Neural cell (in vitro differentiated cells): ENCODE measurements around the gene ACSM3. TPM values are rescaled to one million over a fixed set of nuclear protein-coding genes. Genes with fewer than 3 reads are reported as not detected.

Source experiments
- H2AFZ ChIP-seq: fragments of 200-600, 300-800 bp; sonication (generic), shearing (Covaris generic); 2 replicates; pipeline ENCODE4 v1.6.0; 2014; ENCODE audit warnings: low read depth, mild to moderate bottlenecking, antibody characterized with exemption, low read length, moderate library complexity
- H3F3A ChIP-seq: fragments of 200-600 bp; shearing (Covaris generic); 2 replicates; pipeline ENCODE4 v1.6.1; 2016; ENCODE audit warnings: mild to moderate bottlenecking, moderate library complexity, mixed read lengths, antibody characterized with exemption, low read length; ENCODE audit not compliant: insufficient read depth, poor library complexity, severe bottlenecking
- H3K27ac ChIP-seq: fragments of 200-600, 300-800 bp; sonication (generic), shearing (Covaris generic); 2 replicates; pipeline ENCODE4 v1.5.1; 2014; ENCODE audit warnings: mild to moderate bottlenecking, low read length, moderate library complexity
- H3K27me3 ChIP-seq: fragments of 300-800, 200-600 bp; sonication (generic), shearing (Covaris generic); 2 replicates; pipeline ENCODE4 v1.6.0; 2014; ENCODE audit warnings: mild to moderate bottlenecking, low read depth, low read length, moderate library complexity; ENCODE audit not compliant: insufficient read depth
- H3K36me3 ChIP-seq: fragments of 300-800, 200-600 bp; sonication (generic), shearing (Covaris generic); 2 replicates; pipeline ENCODE4 v1.5.1; 2014; ENCODE audit warnings: mild to moderate bottlenecking, antibody characterized with exemption, low read length, moderate library complexity; ENCODE audit not compliant: insufficient read depth
- H3K4me2 ChIP-seq: fragments of 300-800, 200-600 bp; sonication (generic), shearing (Covaris generic); 2 replicates; pipeline ENCODE4 v1.6.0; 2014; ENCODE audit warnings: mild to moderate bottlenecking, low read length
- H3K4me3 ChIP-seq: fragments of 300-800, 200-600 bp; sonication (generic), shearing (Covaris generic); 2 replicates; pipeline ENCODE4 v1.5.1; 2014; ENCODE audit warnings: mild to moderate bottlenecking, low read length, moderate library complexity
- H3K79me2 ChIP-seq: fragments of 200-600 bp; shearing (Covaris generic); replicated peaks from 2 replicates; pipeline ENCODE4 v1.6.0; 2014; ENCODE audit warnings: mild to moderate bottlenecking, low read length, moderate library complexity; ENCODE audit not compliant: insufficient read depth
- H3K9ac ChIP-seq: fragments of 300-800, 200-600 bp; sonication (generic), shearing (Covaris generic); 2 replicates; pipeline ENCODE4 v1.6.1; 2016; ENCODE audit warnings: mild to moderate bottlenecking, low read length, mixed read lengths
- H3K9me2 ChIP-seq: fragments of 200-600 bp; shearing (Covaris generic); 2 replicates; pipeline ENCODE4 v1.6.1; 2016; ENCODE audit warnings: mild to moderate bottlenecking, low read length, mixed read lengths; ENCODE audit not compliant: insufficient read depth
- H3K9me3 ChIP-seq: fragments of 200-600, 300-800 bp; sonication (generic), shearing (Covaris generic); 2 replicates; pipeline ENCODE4 v1.6.1; 2016; ENCODE audit warnings: mild to moderate bottlenecking, mixed run types, low read length, moderate library complexity, mixed read lengths
- H4K20me1 ChIP-seq: fragments of 200-600 bp; shearing (Covaris generic); 2 replicates; pipeline ENCODE4 v1.6.1; 2016; ENCODE audit warnings: mild to moderate bottlenecking, mixed run types; ENCODE audit not compliant: insufficient read depth
- CTCF ChIP-seq: fragments of 450-650 bp; IDR thresholded peaks from 2 replicates; pipeline ENCODE4 v1.5.1; 2014; ENCODE audit warnings: antibody characterized with exemption, mild to moderate bottlenecking, moderate library complexity; ENCODE audit not compliant: poor library complexity, severe bottlenecking
- EP300 ChIP-seq: fragments of 450-650 bp; conservative IDR thresholded peaks from 2 replicates; pipeline ENCODE4 v1.6.1; 2014; ENCODE audit warnings: antibody characterized with exemption, mild to moderate bottlenecking, moderate library complexity; ENCODE audit not compliant: poor library complexity, severe bottlenecking
- EZH2 ChIP-seq: fragments of 200-600, 300-800 bp; shearing (Covaris generic), sonication (generic); IDR thresholded peaks from 2 replicates; pipeline ENCODE4 v1.6.1; 2014; ENCODE audit warnings: antibody characterized with exemption, low read length, borderline replicate concordance, mild to moderate bottlenecking; ENCODE audit not compliant: insufficient read depth, poor library complexity, severe bottlenecking
- MXI1 ChIP-seq: fragments of 450-650 bp; conservative IDR thresholded peaks from 2 replicates; pipeline ENCODE4 v1.6.1; 2014; ENCODE audit warnings: antibody characterized with exemption, mild to moderate bottlenecking; ENCODE audit not compliant: poor library complexity, severe bottlenecking
- POLR2AphosphoS5 ChIP-seq: IDR thresholded peaks from 2 replicates; pipeline ENCODE4 v1.6.1; 2012
- RAD21 ChIP-seq: fragments of 450-650 bp; conservative IDR thresholded peaks from 2 replicates; pipeline ENCODE4 v1.6.1; 2014; ENCODE audit warnings: antibody characterized with exemption, mild to moderate bottlenecking, moderate library complexity
- REST ChIP-seq: IDR thresholded peaks from 2 replicates; pipeline ENCODE4 v1.6.1; 2012; ENCODE audit warnings: borderline replicate concordance
- SMC3 ChIP-seq: fragments of 450-650 bp; conservative IDR thresholded peaks from 2 replicates; pipeline ENCODE4 v1.6.1; 2014; ENCODE audit warnings: antibody characterized with exemption, mild to moderate bottlenecking, moderate library complexity; ENCODE audit not compliant: poor library complexity
- TAF1 ChIP-seq: IDR thresholded peaks from 2 replicates; pipeline ENCODE4 v1.6.1; 2012; ENCODE audit warnings: low read depth
- polyA plus RNA-seq: library from polyadenylated mRNA; depleted of rRNA; stranded (reverse); fragments of >200 nt; gene quantifications from 2 replicates; pipeline ENCODE4 v1.2.3, GENCODE V29; 2014

The ACSM3 gene
- polyA plus RNA-seq, 1 donor from 2014 or later, result 0.57 TPM

GRCh38 chr16:20741554-20742285 is 22.1 kb upstream of the ACSM3 start, which contains the start of gene THUMPD1:
THUMPD1 (minus strand) TSS chr16:20741818; CDS start chr16:20741739, 79 bp downstream.
- Histone ChIP-seq H3K27me3 (no peaks in the 10 kb centered on the region), H3K9me2 (no peaks in the 10 kb centered on the region), H3F3A (no peaks in the 10 kb centered on the region), H3K27ac (peak within 1 kb of the TSS; percentile 98), H4K20me1 (peaks cover 4% of the 10 kb centered on the region), H3K36me3 (peaks cover 4% of the 10 kb centered on the region), H3K4me2 (peak within 1 kb of the TSS; percentile 76), H3K79me2 (peaks cover 16% of the 10 kb centered on the region), H3K9ac (peak within 1 kb of the TSS; percentile 99), H3K9me3 (no peaks in the 10 kb centered on the region), H2AFZ (peak within 1 kb of the TSS; percentile 100), H3K4me3 (peak within 1 kb of the TSS; percentile 97)
- TF ChIP-seq TAF1, result peak; percentile 69
- TF ChIP-seq POLR2AphosphoS5, result peak; percentile 99
- TF ChIP-seq EZH2, result no peak
- peak; percentile 59 for TF ChIP-seq CTCF
- TF ChIP-seq MXI1, result peak; percentile 57
- peak; percentile 92 for TF ChIP-seq REST
- TF ChIP-seq RAD21, result peak; percentile 19
- no peak for TF ChIP-seq SMC3
- peak; percentile 79 for TF ChIP-seq EP300

- Histone ChIP-seq H3K27me3 (no peaks in the 10 kb centered on the region), H3K4me2 (no peak overlapping the region), H3K9ac (no peak overlapping the region), H3K27ac (no peak overlapping the region), H3K79me2 (peaks cover 16% of the 10 kb centered on the region), H2AFZ (no peak overlapping the region), H3K36me3 (no peaks in the 10 kb centered on the region), H3K9me2 (no peaks in the 10 kb centered on the region), H3F3A (no peaks in the 10 kb centered on the region), H3K9me3 (no peaks in the 10 kb centered on the region), H3K4me3 (no peak overlapping the region), H4K20me1 (peaks cover 4% of the 10 kb centered on the region)
- TF ChIP-seq EZH2, result no peak
- no peak for TF ChIP-seq TAF1
- TF ChIP-seq CTCF, result no peak
- no peak for TF ChIP-seq EP300
- no peak for TF ChIP-seq POLR2AphosphoS5
- TF ChIP-seq MXI1, result no peak
- no peak for TF ChIP-seq RAD21
- TF ChIP-seq SMC3, result no peak
- TF ChIP-seq REST, result no peak
These were observed 20.2 kb upstream of the ACSM3 start for GRCh38 chr16:20743591-20743990.
